HEK293T (cell line): ENCODE measurements around the gene CAMK1D.

Experiments used
- CTCF ChIA-PET: fragments of 350-600 bp; formaldehyde crosslinking; extraction: SDS; loops from one replicate; lab custom pipeline; 2021; ENCODE audit warnings: antibody characterized with exemption, inconsistent platforms; lab: Yijun Ruan, JAX
- POLR2A ChIA-PET: fragments of 350-600 bp; formaldehyde crosslinking; extraction: SDS; loops from one replicate; lab custom pipeline; 2020; ENCODE audit warnings: antibody characterized with exemption, inconsistent platforms; lab: Yijun Ruan, JAX
- DNase-seq: peaks from one replicate; pipeline ENCODE4 v3.0.0; 2012; ENCODE audit warnings: mixed read lengths; ENCODE audit errors: extremely low spot score
- ARNT ChIP-seq: fragments of 450-650 bp; IDR thresholded peaks from 2 replicates; pipeline ENCODE4 v1.6.1; 2017; ENCODE audit warnings: mild to moderate bottlenecking
- BHLHE40 ChIP-seq: fragments of 450-650 bp; IDR thresholded peaks from 2 replicates; pipeline ENCODE4 v1.6.1; 2016; ENCODE audit warnings: mild to moderate bottlenecking, moderate library complexity, borderline replicate concordance
- CTBP1 ChIP-seq: fragments of 450-650 bp; IDR thresholded peaks from 2 replicates; pipeline ENCODE4 v1.6.1; 2016; ENCODE audit warnings: borderline replicate concordance
- ELF4 ChIP-seq: fragments of 450-650 bp; IDR thresholded peaks from 2 replicates; pipeline ENCODE4 v1.6.1; 2017; ENCODE audit warnings: antibody characterized with exemption
- FOXA1 ChIP-seq: fragments of 450-650 bp; IDR thresholded peaks from 2 replicates; pipeline ENCODE4 v1.6.1; 2016; ENCODE audit warnings: mild to moderate bottlenecking
- FOXK2 ChIP-seq: fragments of 450-650 bp; IDR thresholded peaks from 2 replicates; pipeline ENCODE4 v1.6.1; 2016; ENCODE audit warnings: mild to moderate bottlenecking
- FOXM1 ChIP-seq: fragments of 450-650 bp; IDR thresholded peaks from 2 replicates; pipeline ENCODE4 v1.6.1; 2017; ENCODE audit warnings: mild to moderate bottlenecking, borderline replicate concordance
- HDGF ChIP-seq: fragments of 450-650 bp; IDR thresholded peaks from 2 replicates; pipeline ENCODE4 v1.6.1; 2017; ENCODE audit warnings: antibody characterized with exemption, borderline replicate concordance
- L3MBTL2 ChIP-seq: fragments of 450-650 bp; conservative IDR thresholded peaks from 2 replicates; pipeline ENCODE4 v1.6.1; 2016; ENCODE audit warnings: mild to moderate bottlenecking
- LEF1 ChIP-seq: fragments of 450-650 bp; IDR thresholded peaks from 2 replicates; pipeline ENCODE4 v1.6.1; 2017; ENCODE audit warnings: mild to moderate bottlenecking, borderline replicate concordance
- NFRKB ChIP-seq: fragments of 450-650 bp; IDR thresholded peaks from 2 replicates; pipeline ENCODE4 v1.6.1; 2016; ENCODE audit warnings: mild to moderate bottlenecking, moderate library complexity
- PKNOX1 ChIP-seq: fragments of 450-650 bp; IDR thresholded peaks from 2 replicates; pipeline ENCODE4 v1.6.1; 2016
- SP1 ChIP-seq: fragments of 450-650 bp; IDR thresholded peaks from 2 replicates; pipeline ENCODE4 v1.6.1; 2017
- SUZ12 ChIP-seq: fragments of 450-650 bp; IDR thresholded peaks from 2 replicates; pipeline ENCODE4 v1.6.1; 2016; ENCODE audit warnings: mild to moderate bottlenecking
- TARDBP ChIP-seq: fragments of 450-650 bp; IDR thresholded peaks from 2 replicates; pipeline ENCODE4 v1.6.1; 2016
- ZNF384 ChIP-seq: fragments of 450-650 bp; IDR thresholded peaks from 2 replicates; pipeline ENCODE4 v1.6.1; 2016

The CAMK1D gene

GRCh38 chr10:12510501-12510941 lies 161.2 kb downstream of the CAMK1D start:
- TF ChIP-seq FOXM1 (no peak), PKNOX1 (no peak), ARNT (no peak)
- no peak for DNase-seq
- CTCF ChIA-PET = no interaction called here
- POLR2A ChIA-PET = interaction anchor here (0.6 kb wide), 1 partner anchor 17 kb away, joined by 3 read pairs; no protein-coding TSS in a partner anchor

GRCh38 chr10:12510984-12511383 lies 161.6 kb downstream of the CAMK1D start:
- TF ChIP-seq L3MBTL2 = no peak
- TF ChIP-seq FOXM1 = no peak
- TF ChIP-seq BHLHE40 = no peak
- TF ChIP-seq FOXA1 = no peak
- TF ChIP-seq TARDBP = no peak
- TF ChIP-seq ZNF384 = no peak
- TF ChIP-seq SP1 = no peak
- TF ChIP-seq ARNT = no peak
- TF ChIP-seq CTBP1 = no peak
- TF ChIP-seq HDGF = no peak
- TF ChIP-seq NFRKB = no peak
- no peak for TF ChIP-seq PKNOX1
- no peak for TF ChIP-seq ELF4
- TF ChIP-seq SUZ12 = no peak
- POLR2A ChIA-PET = no interaction called here
- DNase-seq = no peak
- CTCF ChIA-PET = no interaction called here

GRCh38 chr10:12511651-12512050 lies 162.3 kb downstream of the CAMK1D start:
- no peak for DNase-seq
- CTCF ChIA-PET = interaction anchor here (1.1 kb wide), 1 partner anchor 85 kb away, joined by 3 read pairs; no protein-coding TSS in a partner anchor
- TF ChIP-seq SP1 = no peak
- TF ChIP-seq ZNF384 = no peak
- no peak for TF ChIP-seq FOXA1
- no peak for TF ChIP-seq TARDBP
- no peak for TF ChIP-seq BHLHE40
- no peak for TF ChIP-seq FOXK2
- no peak for TF ChIP-seq HDGF
- no peak for TF ChIP-seq CTBP1
- TF ChIP-seq ELF4 = no peak
- TF ChIP-seq L3MBTL2 = no peak
- no peak for TF ChIP-seq FOXM1
- TF ChIP-seq LEF1 = no peak
- TF ChIP-seq NFRKB = no peak
- no peak for TF ChIP-seq PKNOX1
- POLR2A ChIA-PET = no interaction called here

GRCh38 chr10:12512332-12513002 lies 163.1 kb downstream of the CAMK1D start:
- no peak for DNase-seq
- ChIA-PET POLR2A (no interaction called here), CTCF (interaction anchor here (1.1 kb wide), 1 partner anchor 84 kb away, joined by 3 read pairs; no protein-coding TSS in a partner anchor)
- TF ChIP-seq FOXA1 (no peak), ARNT (no peak), ZNF384 (no peak), NFRKB (no peak), FOXK2 (no peak), CTBP1 (no peak), L3MBTL2 (no peak)

GRCh38 chr10:12513003-12513365 lies 163.6 kb downstream of the CAMK1D start:
- ChIA-PET POLR2A (no interaction called here), CTCF (no interaction called here)
- no peak for DNase-seq
- TF ChIP-seq ZNF384 (no peak), ARNT (no peak), FOXK2 (no peak), HDGF (no peak), FOXA1 (no peak), L3MBTL2 (no peak), SUZ12 (no peak), SP1 (no peak), FOXM1 (no peak), PKNOX1 (no peak)
